SK-N-SH treated with all-trans-retinoic acid at 6 μM for 48 hours (cell line): ENCODE measurements around the gene LINGO1.

ENCODE experiments used
- ATAC-seq: fragments of 200-7000 bp; cut with Tn5 transposase; 3 replicates; pipeline ENCODE4 v1.9.1; 2020; ENCODE audit warnings: mild to moderate bottlenecking, moderate library complexity
- ARNTL ChIP-seq: fragments of 450-650 bp; formaldehyde crosslinking; IDR thresholded peaks from 2 replicates; pipeline ENCODE4 v1.5.0; 2020; ENCODE audit warnings: low read depth, mild to moderate bottlenecking, moderate library complexity, borderline replicate concordance
- BACH2 ChIP-seq: fragments of 250-450 bp; sonication (Bioruptor Pico); IDR thresholded peaks from 2 replicates; pipeline ENCODE4 v1.9.0; 2021; ENCODE audit warnings: mild to moderate bottlenecking, borderline replicate concordance
- CREB5 ChIP-seq: fragments of 250-450 bp; sonication (Bioruptor Pico); IDR thresholded peaks from 2 replicates; pipeline ENCODE4 v1.5.1; 2020; ENCODE audit warnings: low read depth, mild to moderate bottlenecking, moderate library complexity
- CSDC2 ChIP-seq: fragments of 250-450 bp; sonication (Bioruptor Pico); IDR thresholded peaks from 2 replicates; pipeline ENCODE4 v1.5.0; 2020; ENCODE audit warnings: mild to moderate bottlenecking, moderate library complexity
- CSRNP3 ChIP-seq: fragments of 250-450 bp; sonication (Bioruptor Pico); IDR thresholded peaks from 2 replicates; pipeline ENCODE4 v1.5.1; 2021; ENCODE audit warnings: mild to moderate bottlenecking, moderate library complexity
- ESRRG ChIP-seq: fragments of 250-450 bp; sonication (Bioruptor Pico); IDR thresholded peaks from 2 replicates; pipeline ENCODE4 v1.6.1; 2021; ENCODE audit warnings: mild to moderate bottlenecking
- GLIS3 ChIP-seq: fragments of 250-450 bp; sonication (Bioruptor Pico); IDR thresholded peaks from 2 replicates; pipeline ENCODE4 v1.5.0; 2020; ENCODE audit warnings: mild to moderate bottlenecking, moderate library complexity
- ISL1 ChIP-seq: fragments of 250-450 bp; sonication (Bioruptor Pico); IDR thresholded peaks from 2 replicates; pipeline ENCODE4 v2.1.2; 2022; ENCODE audit warnings: mild to moderate bottlenecking, moderate library complexity
- OSR1 ChIP-seq: fragments of 250-450 bp; sonication (Bioruptor Pico); IDR thresholded peaks from 2 replicates; pipeline ENCODE4 v1.8.0; 2022; ENCODE audit warnings: moderate library complexity, mild to moderate bottlenecking, inconsistent platforms
- PATZ1 ChIP-seq: fragments of 250-450 bp; sonication (Bioruptor Pico); IDR thresholded peaks from 2 replicates; pipeline ENCODE4 v1.8.0; 2020; ENCODE audit warnings: mild to moderate bottlenecking, moderate library complexity, borderline replicate concordance
- POU6F1 ChIP-seq: fragments of 250-450 bp; sonication (Bioruptor Pico); IDR thresholded peaks from 2 replicates; pipeline ENCODE4 v1.8.0; 2021; ENCODE audit warnings: low read depth, mild to moderate bottlenecking, moderate library complexity, borderline replicate concordance
- PPARA ChIP-seq: fragments of 250-450 bp; sonication (Bioruptor Pico); IDR thresholded peaks from 2 replicates; pipeline ENCODE4 v1.5.0; 2020; ENCODE audit warnings: mild to moderate bottlenecking, borderline replicate concordance
- SNAI2 ChIP-seq: fragments of 250-450 bp; sonication (Bioruptor Pico); IDR thresholded peaks from 2 replicates; pipeline ENCODE4 v1.5.0; 2020; ENCODE audit warnings: mild to moderate bottlenecking, moderate library complexity
- TCF4 ChIP-seq: fragments of 250-450 bp; sonication (Bioruptor Pico); IDR thresholded peaks from 2 replicates; pipeline ENCODE4 v1.8.0; 2021; ENCODE audit warnings: mild to moderate bottlenecking, moderate library complexity, borderline replicate concordance
- TOX ChIP-seq: fragments of 250-450 bp; sonication (Bioruptor Pico); IDR thresholded peaks from 2 replicates; pipeline ENCODE4 v1.8.0; 2021; ENCODE audit warnings: mild to moderate bottlenecking, moderate library complexity, borderline replicate concordance
- TSHZ2 ChIP-seq: fragments of 250-450 bp; sonication (Bioruptor Pico); IDR thresholded peaks from 2 replicates; pipeline ENCODE4 v1.5.0; 2020; ENCODE audit warnings: mild to moderate bottlenecking, moderate library complexity
- ZC3H10 ChIP-seq: fragments of 250-450 bp; sonication (Bioruptor Pico); IDR thresholded peaks from 2 replicates; pipeline ENCODE4 v1.5.1; 2021; ENCODE audit warnings: mild to moderate bottlenecking, moderate library complexity
- ZFP3 ChIP-seq: fragments of 250-450 bp; sonication (Bioruptor Pico); IDR thresholded peaks from 2 replicates; pipeline ENCODE4 v1.5.0; 2020; ENCODE audit warnings: mild to moderate bottlenecking, moderate library complexity
- ZFP30 ChIP-seq: fragments of 450-650 bp; formaldehyde crosslinking; IDR thresholded peaks from 2 replicates; pipeline ENCODE4 v1.5.0; 2022; ENCODE audit warnings: mild to moderate bottlenecking, moderate library complexity
- ZNF70 ChIP-seq: fragments of 450-650 bp; formaldehyde crosslinking; IDR thresholded peaks from 2 replicates; pipeline ENCODE4 v1.5.0; 2020; ENCODE audit warnings: mild to moderate bottlenecking, moderate library complexity
- ZNF8 ChIP-seq: fragments of 450-650 bp; formaldehyde crosslinking; IDR thresholded peaks from 2 replicates; pipeline ENCODE4 v1.5.0; 2020; ENCODE audit warnings: mild to moderate bottlenecking, moderate library complexity

Gene LINGO1

GRCh38 chr15:77671362-77672056 is 38.8 kb upstream of the LINGO1 start:
- TF ChIP-seq CREB5 (CRISPR knock-in tag) (no peak), ZFP30 (no peak), TCF4 (CRISPR knock-in tag) (no peak), TOX (no peak), ZC3H10 (no peak), POU6F1 (CRISPR knock-in tag) (no peak), ARNTL (no peak), CSRNP3 (CRISPR knock-in tag) (no peak), PATZ1 (CRISPR knock-in tag) (no peak), ESRRG (CRISPR knock-in tag) (no peak), ZFP3 (CRISPR knock-in tag) (no peak), GLIS3 (CRISPR knock-in tag) (no peak), SNAI2 (CRISPR knock-in tag) (no peak), OSR1 (CRISPR knock-in tag) (no peak), ZNF70 (CRISPR knock-in tag) (no peak), ZNF8 (CRISPR knock-in tag) (no peak), PPARA (CRISPR knock-in tag) (no peak), ISL1 (CRISPR knock-in tag) (no peak)
- TF ChIP-seq, all 23 proteins: peak for 0
- no peak for ATAC-seq

- no peak for TF ChIP-seq GLIS3 (CRISPR knock-in tag)
- TF ChIP-seq ZFP30, result no peak
- no peak for TF ChIP-seq ZNF8 (CRISPR knock-in tag)
- TF ChIP-seq CSDC2 (CRISPR knock-in tag), result no peak
- TF ChIP-seq BACH2 (CRISPR knock-in tag), result no peak
- no peak for TF ChIP-seq TSHZ2 (CRISPR knock-in tag)
- TF ChIP-seq ZNF70 (CRISPR knock-in tag), result no peak
- TF ChIP-seq PPARA (CRISPR knock-in tag), result no peak
- TF ChIP-seq TCF4 (CRISPR knock-in tag), result no peak
- TF ChIP-seq CREB5 (CRISPR knock-in tag), result no peak
- no peak for TF ChIP-seq ARNTL
- TF ChIP-seq ISL1 (CRISPR knock-in tag), result no peak
- no peak for TF ChIP-seq ESRRG (CRISPR knock-in tag)
- no peak for TF ChIP-seq ZFP3 (CRISPR knock-in tag)
- no peak for ATAC-seq
Measured at GRCh38 chr15:77670558-77671361, 38.0 kb upstream of the LINGO1 start.
